Stimulated activated CD4-positive, alpha-beta T cell treated with anti-CD3 and anti-CD28 coated beads, TNF-alpha, amount 100 ng/mL, for 4 hours (primary cell): Measurements from ENCODE around the gene ZNF70.

Experiments used
- DNase-seq, 3 experiments: peaks; one replicate each; pipeline ENCODE4 v3.0.0-alpha.2; 2020; ENCODE audit warnings: low read depth in 3 of 3

ZNF70 gene

GRCh38 chr22:23750714-23751440, at the start of gene ZNF70:
Gene ZNF70, minus strand, starts transcription at chr22:23751112. Its CDS starts 5,972 bp downstream, at chr22:23745140.
- DNase-seq: peak; percentile 68 to 72 (median 71)

- DNase-seq: no peak
These were observed 45.5 kb upstream of the ZNF70 start for GRCh38 chr22:23796461-23796860.

- no peak for DNase-seq
These were observed 42.4 kb upstream of the ZNF70 start for GRCh38 chr22:23793326-23793725.

GRCh38 chr22:23791738-23792645, 41.1 kb upstream of the ZNF70 start:
- DNase-seq: no peak

GRCh38 chr22:23790819-23791737, 40.2 kb upstream of the ZNF70 start:
- no peak for DNase-seq

GRCh38 chr22:23789638-23790037, 38.7 kb upstream of the ZNF70 start:
- no peak for DNase-seq

GRCh38 chr22:23789121-23789520, 38.2 kb upstream of the ZNF70 start:
- no peak for DNase-seq

GRCh38 chr22:23787910-23788309, 37.0 kb upstream of the ZNF70 start:
- no peak for DNase-seq

GRCh38 chr22:23787600-23787896, 36.6 kb upstream of the ZNF70 start:
- DNase-seq: no peak

GRCh38 chr22:23786752-23787599, 36.1 kb upstream of the ZNF70 start, which contains the start of gene SMARCB1:
Gene SMARCB1, plus strand, starts transcription at chr22:23786966. Its CDS starts 204 bp downstream, at chr22:23787170.
- DNase-seq: peak; percentile 81 to 87 (median 85)

GRCh38 chr22:23786261-23786710, 35.4 kb upstream of the ZNF70 start:
- DNase-seq: no peak

GRCh38 chr22:23784215-23784732, 33.4 kb upstream of the ZNF70 start:
- DNase-seq: no peak

GRCh38 chr22:23783265-23784150, 32.6 kb upstream of the ZNF70 start:
- DNase-seq: no peak

- no peak for DNase-seq
These were observed 31.8 kb upstream of the ZNF70 start for GRCh38 chr22:23782703-23783102.

- DNase-seq: no peak
These were observed 31.3 kb upstream of the ZNF70 start for GRCh38 chr22:23782252-23782651.

- DNase-seq: no peak
These were observed 30.7 kb upstream of the ZNF70 start for GRCh38 chr22:23781511-23782183.

- no peak for DNase-seq
These were observed 30.2 kb upstream of the ZNF70 start for GRCh38 chr22:23781065-23781464.

GRCh38 chr22:23780146-23780748, 29.3 kb upstream of the ZNF70 start:
- DNase-seq: no peak

GRCh38 chr22:23779731-23780130, 28.8 kb upstream of the ZNF70 start:
- no peak for DNase-seq
